ENCODE measurements around the gene FAM3A. TPM values are rescaled to one million over a fixed set of nuclear protein-coding genes. Genes with fewer than 3 reads are reported as not detected.

FAM3A gene
- total RNA-seq, 2 donors from 2014 or later: 23.6 to 24.3 TPM

DNA sequence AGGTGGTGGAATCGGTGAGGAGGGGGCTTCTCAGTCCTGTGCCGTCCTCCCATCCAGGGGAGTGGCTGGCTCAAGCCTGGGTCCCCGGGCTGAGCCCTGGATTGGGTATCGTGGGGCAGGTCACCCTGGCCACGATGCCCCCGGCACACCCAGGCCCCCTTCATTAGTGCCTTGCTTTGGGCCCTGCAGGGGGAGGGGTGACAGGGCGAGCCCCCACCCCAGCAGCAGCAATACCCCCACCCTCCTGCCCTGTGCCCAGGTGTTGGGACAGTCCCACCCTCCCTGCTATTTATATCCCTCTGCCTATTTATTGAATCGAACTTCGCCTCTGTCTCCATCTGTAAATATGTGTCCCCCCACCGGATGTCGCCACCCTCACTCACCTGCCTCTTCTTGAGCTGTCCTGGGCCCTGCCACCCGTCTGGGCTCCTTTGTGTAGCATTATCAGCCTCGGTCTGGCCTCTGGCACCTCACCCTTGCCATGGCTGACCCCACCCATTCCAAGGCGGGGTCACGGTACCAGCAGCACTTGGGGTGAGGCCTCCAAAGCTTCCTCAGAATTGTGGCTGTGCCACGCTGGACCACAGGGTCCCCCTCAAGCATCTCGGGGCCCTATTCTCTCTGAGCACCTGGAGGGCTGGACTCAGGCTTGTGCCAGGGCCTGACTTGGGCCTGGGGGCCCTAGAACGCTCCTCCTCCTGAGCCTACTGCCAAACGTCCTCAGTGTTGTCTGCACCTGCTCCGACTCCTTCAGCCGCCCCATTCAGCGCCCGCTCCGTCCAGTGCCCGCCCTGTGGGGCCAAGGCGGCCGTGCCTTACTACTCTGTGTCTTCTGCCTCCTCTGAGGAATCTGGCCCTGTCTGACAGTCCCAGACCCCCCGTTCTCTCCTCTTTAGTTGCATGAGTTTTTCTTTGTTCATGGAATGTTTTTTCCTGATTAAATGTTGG lies 43.1 kb downstream of the FAM3A start:
- Mint-ChIP-seq H3K9me3 (peaks cover 68% of the 10 kb centered on the region), H3K27me3 (ENCODE audit: insufficient read depth) (no peaks in the 10 kb centered on the region), H3K4me1 (no peaks in the 10 kb centered on the region), H3K27ac (no peak overlapping the region), H3K4me3 (no peak overlapping the region), H3K36me3 (ENCODE audit: low read depth) (peaks cover 24% of the 10 kb centered on the region)
- H3K4me3 ChIP-seq (ENCODE audit: low read length): no peak overlapping the region
- DNase-seq: no peak
- no peaks in the 10 kb centered on the region for H3K36me3 ChIP-seq (ENCODE audit: control insufficient read depth, insufficient read depth, low read length)
- H3K9ac ChIP-seq (ENCODE audit: extremely low read depth, low read length, poor library complexity, severe bottlenecking): no peak overlapping the region
- WGBS, 2 experiments (ENCODE audit: insufficient coverage in 1 of 2, insufficient read length in 1 of 2): 71 to 90% methylated on average over 6 to 27 of the region's 28 CpGs
- no peaks in the 10 kb centered on the region for H3K4me1 ChIP-seq (ENCODE audit: control insufficient read depth, insufficient read depth, low read length)
- TF ChIP-seq, protein P1, sequence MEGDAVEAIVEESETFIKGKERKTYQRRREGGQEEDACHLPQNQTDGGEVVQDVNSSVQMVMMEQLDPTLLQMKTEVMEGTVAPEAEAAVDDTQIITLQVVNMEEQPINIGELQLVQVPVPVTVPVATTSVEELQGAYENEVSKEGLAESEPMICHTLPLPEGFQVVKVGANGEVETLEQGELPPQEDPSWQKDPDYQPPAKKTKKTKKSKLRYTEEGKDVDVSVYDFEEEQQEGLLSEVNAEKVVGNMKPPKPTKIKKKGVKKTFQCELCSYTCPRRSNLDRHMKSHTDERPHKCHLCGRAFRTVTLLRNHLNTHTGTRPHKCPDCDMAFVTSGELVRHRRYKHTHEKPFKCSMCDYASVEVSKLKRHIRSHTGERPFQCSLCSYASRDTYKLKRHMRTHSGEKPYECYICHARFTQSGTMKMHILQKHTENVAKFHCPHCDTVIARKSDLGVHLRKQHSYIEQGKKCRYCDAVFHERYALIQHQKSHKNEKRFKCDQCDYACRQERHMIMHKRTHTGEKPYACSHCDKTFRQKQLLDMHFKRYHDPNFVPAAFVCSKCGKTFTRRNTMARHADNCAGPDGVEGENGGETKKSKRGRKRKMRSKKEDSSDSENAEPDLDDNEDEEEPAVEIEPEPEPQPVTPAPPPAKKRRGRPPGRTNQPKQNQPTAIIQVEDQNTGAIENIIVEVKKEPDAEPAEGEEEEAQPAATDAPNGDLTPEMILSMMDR (conservative IDR thresholded peaks at IDR 0.05): no peak
- no peak overlapping the region for H3K27ac ChIP-seq (ENCODE audit: low read depth, low read length)
- no peaks in the 10 kb centered on the region for H3K27me3 ChIP-seq (ENCODE audit: control insufficient read depth, insufficient read depth, low read length, poor library complexity, severe bottlenecking)
- no peaks in the 10 kb centered on the region for H3K9me3 ChIP-seq (ENCODE audit: control insufficient read depth, low read length)

GRCh38 chrX:154471839-154472684 lies 44.0 kb downstream of the FAM3A start:
- Histone ChIP-seq H3K4me1 (ENCODE audit: control insufficient read depth, insufficient read depth, low read length) (no peaks in the 10 kb centered on the region), H3K9ac (ENCODE audit: extremely low read depth, low read length, poor library complexity, severe bottlenecking) (no peak overlapping the region), H3K36me3 (ENCODE audit: control insufficient read depth, insufficient read depth, low read length) (no peaks in the 10 kb centered on the region), H3K4me3 (ENCODE audit: low read length) (no peak overlapping the region), H3K9me3 (ENCODE audit: control insufficient read depth, low read length) (no peaks in the 10 kb centered on the region), H3K27me3 (ENCODE audit: control insufficient read depth, insufficient read depth, low read length, poor library complexity, severe bottlenecking) (no peaks in the 10 kb centered on the region), H3K27ac (ENCODE audit: low read depth, low read length) (no peak overlapping the region)
- H3K9me3 Mint-ChIP-seq: peaks cover 65% of the 10 kb centered on the region
- 89 to 96% methylated on average over 5 to 21 of the region's 23 CpGs for WGBS, 2 experiments (ENCODE audit: insufficient coverage in 1 of 2, insufficient read length in 1 of 2)
- no peaks in the 10 kb centered on the region for H3K27me3 Mint-ChIP-seq (ENCODE audit: insufficient read depth)
- H3K27ac Mint-ChIP-seq: no peak overlapping the region
- no peaks in the 10 kb centered on the region for H3K4me1 Mint-ChIP-seq
- no peak overlapping the region for H3K4me3 Mint-ChIP-seq
- H3K36me3 Mint-ChIP-seq (ENCODE audit: low read depth): peaks cover 24% of the 10 kb centered on the region
- TF ChIP-seq, protein P1 (conservative IDR thresholded peaks at IDR 0.05): no peak
- DNase-seq: no peak

DNA sequence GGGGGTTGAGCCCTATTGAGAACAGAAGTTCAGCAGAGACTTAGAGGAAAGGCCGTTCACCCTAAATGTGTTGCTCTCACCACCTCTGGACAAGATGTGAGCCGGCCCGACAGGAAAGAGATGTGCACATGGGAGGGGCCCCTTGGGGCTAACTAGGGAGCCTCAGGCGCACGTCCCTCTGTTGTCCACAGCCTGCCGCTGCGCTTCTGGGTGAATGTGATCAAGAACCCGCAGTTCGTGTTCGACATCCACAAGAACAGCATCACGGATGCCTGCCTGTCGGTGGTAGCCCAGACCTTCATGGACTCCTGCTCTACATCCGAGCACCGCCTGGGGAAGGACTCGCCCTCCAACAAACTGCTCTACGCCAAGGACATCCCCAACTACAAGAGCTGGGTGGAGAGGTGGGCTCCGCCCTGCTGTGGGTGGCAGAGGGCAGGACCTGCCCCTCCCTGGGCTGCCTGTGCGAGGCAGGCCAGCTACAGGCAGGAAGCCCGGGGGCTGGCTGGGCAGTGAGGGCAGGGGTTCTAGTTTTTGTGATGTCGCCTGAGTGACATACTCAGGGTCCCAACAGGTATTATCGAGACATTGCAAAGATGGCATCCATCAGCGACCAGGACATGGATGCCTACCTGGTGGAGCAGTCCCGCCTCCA lies 45.0 kb downstream of the FAM3A start:
- Mint-ChIP-seq H3K4me3 (no peak overlapping the region), H3K27ac (no peak overlapping the region), H3K36me3 (ENCODE audit: low read depth) (peaks cover 24% of the 10 kb centered on the region), H3K9me3 (peaks cover 60% of the 10 kb centered on the region), H3K4me1 (no peaks in the 10 kb centered on the region), H3K27me3 (ENCODE audit: insufficient read depth) (no peaks in the 10 kb centered on the region)
- Histone ChIP-seq H3K27ac (ENCODE audit: low read depth, low read length) (no peak overlapping the region), H3K4me1 (ENCODE audit: control insufficient read depth, insufficient read depth, low read length) (no peaks in the 10 kb centered on the region), H3K9ac (ENCODE audit: extremely low read depth, low read length, poor library complexity, severe bottlenecking) (no peak overlapping the region), H3K36me3 (ENCODE audit: control insufficient read depth, insufficient read depth, low read length) (no peaks in the 10 kb centered on the region), H3K27me3 (ENCODE audit: control insufficient read depth, insufficient read depth, low read length, poor library complexity, severe bottlenecking) (no peaks in the 10 kb centered on the region), H3K9me3 (ENCODE audit: control insufficient read depth, low read length) (no peaks in the 10 kb centered on the region), H3K4me3 (ENCODE audit: low read length) (no peak overlapping the region)
- 91 to 100% methylated on average over 8 to 23 of the region's 23 CpGs for WGBS, 2 experiments (ENCODE audit: insufficient coverage in 1 of 2, insufficient read length in 1 of 2)
- TF ChIP-seq, protein P1 (conservative IDR thresholded peaks at IDR 0.05): no peak
- no peak for DNase-seq
